HG02852 (cell line): ENCODE data around the gene DNAH11.
"Not testable (repeated sequence)": the region's sequence is repeated elsewhere in the genome, so short reads cannot be mapped to it uniquely, and the experiment has no call there.

Experiments
- ATAC-seq: cut with Tn5 transposase; IDR thresholded peaks from one replicate; pipeline ENCODE4 v1.9.1; 2021; ENCODE audit warnings: mild to moderate bottlenecking, moderate library complexity; ENCODE audit not compliant: unreplicated experiment

Gene DNAH11

GRCh38 chr7:21617513-21617912 is 74.7 kb downstream of the DNAH11 start:
- no peak for ATAC-seq

GRCh38 chr7:21617916-21618390 is 75.1 kb downstream of the DNAH11 start:
- ATAC-seq: no peak

GRCh38 chr7:21618706-21619105 is 75.9 kb downstream of the DNAH11 start:
- no peak for ATAC-seq

GRCh38 chr7:21620054-21620453 is 77.2 kb downstream of the DNAH11 start:
- ATAC-seq: no peak

GRCh38 chr7:21624320-21624719 is 81.5 kb downstream of the DNAH11 start:
- ATAC-seq: no peak

GRCh38 chr7:21636694-21637093 is 93.9 kb downstream of the DNAH11 start:
- no peak for ATAC-seq

- ATAC-seq: no peak
These were observed 96.5 kb downstream of the DNAH11 start for GRCh38 chr7:21639206-21639868.

- ATAC-seq: no peak
These were observed 97.3 kb downstream of the DNAH11 start for GRCh38 chr7:21640105-21640504.

GRCh38 chr7:21641546-21641945 is 98.7 kb downstream of the DNAH11 start:
- ATAC-seq: no peak

GRCh38 chr7:21642422-21642821 is 99.6 kb downstream of the DNAH11 start:
- ATAC-seq: no peak

- no peak for ATAC-seq
These were observed 108.9 kb downstream of the DNAH11 start for GRCh38 chr7:21651697-21652096.

GRCh38 chr7:21653623-21654022 is 110.8 kb downstream of the DNAH11 start:
- no peak for ATAC-seq

- no peak for ATAC-seq
These were observed 113.2 kb downstream of the DNAH11 start for GRCh38 chr7:21656081-21656480.

GRCh38 chr7:21656796-21657195 is 114.0 kb downstream of the DNAH11 start:
- no peak for ATAC-seq

- ATAC-seq: no peak
These were observed 127.7 kb downstream of the DNAH11 start for GRCh38 chr7:21670496-21670895.

GRCh38 chr7:21671859-21672258 is 129.0 kb downstream of the DNAH11 start:
- ATAC-seq: peak; percentile 85

- no peak for ATAC-seq
These were observed 132.4 kb downstream of the DNAH11 start for GRCh38 chr7:21675255-21675654.

- ATAC-seq: no peak
These were observed 147.9 kb downstream of the DNAH11 start for GRCh38 chr7:21690705-21691104.

GRCh38 chr7:21691146-21691545 is 148.3 kb downstream of the DNAH11 start:
- not testable (repeated sequence) for ATAC-seq

GRCh38 chr7:21700587-21700986 is 157.7 kb downstream of the DNAH11 start:
- not testable (repeated sequence) for ATAC-seq

- ATAC-seq: no peak
These were observed 159.5 kb downstream of the DNAH11 start for GRCh38 chr7:21702303-21702702.

GRCh38 chr7:21704359-21704758 is 161.5 kb downstream of the DNAH11 start:
- ATAC-seq: no peak

- no peak for ATAC-seq
These were observed 163.3 kb downstream of the DNAH11 start for GRCh38 chr7:21706131-21706530.
